HepG2 (cell line): ENCODE data around the gene ARHGAP26. TPM values are rescaled to one million over a fixed set of nuclear protein-coding genes. Genes with fewer than 3 reads are reported as not detected.

Source experiments
- ATAC-seq: fragments of 200-7000 bp; cut with Tn5 transposase; 3 replicates; pipeline ENCODE4 v1.9.1; 2020; ENCODE audit warnings: mild to moderate bottlenecking, moderate library complexity
- BruUV-seq: library from RNA; stranded (reverse); fragments of 400-500 nt; replicated peaks from 2 replicates; lab custom pipeline; 2021; lab: Mats Ljungman, UMichigan
- CTCF ChIA-PET: fragments of 300-600 bp; formaldehyde crosslinking; extraction: SDS; loops from one replicate; lab custom pipeline; 2021; ENCODE audit warnings: low total read pairs, inconsistent platforms, low intra/inter-chr PET ratio; lab: Yijun Ruan, JAX
- POLR2A ChIA-PET: fragments of 350-600 bp; sonication (Branson Sonifier 250); formaldehyde crosslinking; loops from one replicate; lab custom pipeline; 2020; ENCODE audit warnings: antibody characterized with exemption, inconsistent platforms; lab: Yijun Ruan, JAX
- DNase-seq: peaks from one replicate; pipeline ENCODE4 v3.0.0-alpha.2; 2015; ENCODE audit warnings: low spot score
- FAIRE-seq: peaks from 3 replicates; lab custom pipeline; 2011; peaks lifted over from hg19 to GRCh38; lab: Jason Lieb, UNC
- H2AFZ ChIP-seq: one replicate; pipeline ENCODE4 v1.6.1; 2011; ENCODE audit warnings: low read length, inconsistent platforms
- H3K27ac ChIP-seq: fragments of 300-600 bp; 3 replicates; pipeline ENCODE4 v1.8.0; 2011; ENCODE audit warnings: mixed run types, mild to moderate bottlenecking, mixed read lengths, low read length, inconsistent platforms; ENCODE audit not compliant: insufficient read depth; ENCODE audit errors: extremely low read length
- H3K27me3 ChIP-seq, 2 experiments: fragments of 200-600 bp in 1 of 2; 2 replicates in 1 of 2; 3 replicates in 1 of 2; pipeline versions ENCODE4 v1.6.0 to v1.8.0; 2011; ENCODE audit warnings: low read length in 2 of 2, mild to moderate bottlenecking in 2 of 2, moderate library complexity in 2 of 2, inconsistent platforms in 1 of 2; ENCODE audit not compliant: insufficient read depth in 2 of 2, control insufficient read depth in 1 of 2
- H3K36me3 ChIP-seq, 2 experiments: fragments of 200-600 bp in 1 of 2; replicated peaks in 1 of 2; 2 replicates in 1 of 2; 3 replicates in 1 of 2; pipeline versions ENCODE4 v1.5.1 to v1.8.0; 2011; ENCODE audit warnings: low read length in 2 of 2, inconsistent platforms in 1 of 2; ENCODE audit not compliant: insufficient read depth in 2 of 2, control insufficient read depth in 1 of 2
- H3K4me1 ChIP-seq: 2 replicates; pipeline ENCODE4 v1.5.1; 2012; ENCODE audit warnings: low read length, inconsistent platforms; ENCODE audit not compliant: insufficient read depth
- H3K4me2 ChIP-seq: 2 replicates; pipeline ENCODE4 v1.6.0; 2011; ENCODE audit warnings: low read depth, low read length, inconsistent platforms
- H3K4me3 ChIP-seq, 3 experiments: fragments of 200-600 bp in 1 of 3; sonication (generic), shearing (Covaris generic) in 1 of 3; replicated peaks in 1 of 3; 2 replicates each; pipeline ENCODE4 v1.5.1; 2011 to 2016; ENCODE audit warnings: low read length in 3 of 3, inconsistent platforms in 2 of 3, low read depth in 2 of 3, mild to moderate bottlenecking in 2 of 3, control low read depth in 1 of 3, mixed read lengths in 1 of 3; ENCODE audit not compliant: insufficient read depth in 1 of 3
- H3K79me2 ChIP-seq: one replicate; pipeline ENCODE4 v1.6.1; 2011; ENCODE audit warnings: low read length, inconsistent platforms; ENCODE audit not compliant: insufficient read depth
- H3K9ac ChIP-seq: 2 replicates; pipeline ENCODE4 v1.6.0; 2011; ENCODE audit warnings: mild to moderate bottlenecking, low read depth, low read length, inconsistent platforms; ENCODE audit not compliant: insufficient read depth
- H3K9me3 ChIP-seq: 2 replicates; pipeline ENCODE4 v1.5.1; 2012; ENCODE audit warnings: mild to moderate bottlenecking, low read length
- H4K20me1 ChIP-seq: 2 replicates; pipeline ENCODE4 v1.6.0; 2011; ENCODE audit warnings: inconsistent platforms, mild to moderate bottlenecking, low read length, moderate library complexity; ENCODE audit not compliant: insufficient read depth
- CREBL2 ChIP-seq: sonication (generic); formaldehyde crosslinking; IDR thresholded peaks from 2 replicates; pipeline ENCODE4 v1.8.1; 2023; ENCODE audit warnings: missing genetic modification reagents, mild to moderate bottlenecking, borderline replicate concordance
- HDAC1 ChIP-seq: sonication (generic); formaldehyde crosslinking; IDR thresholded peaks from 2 replicates; pipeline ENCODE4 v1.5.1; 2020; ENCODE audit warnings: mild to moderate bottlenecking, missing genetic modification reagents
- HNRNPLL ChIP-seq: fragments of 200-400 bp; formaldehyde crosslinking; IDR thresholded peaks from 2 replicates; pipeline ENCODE4 v1.6.1; 2017; ENCODE audit warnings: mild to moderate bottlenecking, low read depth, low read length; ENCODE audit not compliant: poor library complexity, severe bottlenecking
- MTERF4 ChIP-seq: sonication (generic); formaldehyde crosslinking; IDR thresholded peaks from 2 replicates; pipeline ENCODE4 v1.8.0; 2023; ENCODE audit warnings: mild to moderate bottlenecking, missing genetic modification reagents
- PAWR ChIP-seq: sonication (generic); formaldehyde crosslinking; IDR thresholded peaks from 2 replicates; pipeline ENCODE4 v1.4.0; 2020; ENCODE audit warnings: missing genetic modification reagents, mild to moderate bottlenecking, borderline replicate concordance
- SCMH1 ChIP-seq: sonication (generic); formaldehyde crosslinking; IDR thresholded peaks from 2 replicates; pipeline ENCODE4 v1.9.0; 2021; ENCODE audit warnings: missing genetic modification reagents, mild to moderate bottlenecking, borderline replicate concordance
- SRSF9 ChIP-seq: fragments of 200-400 bp; formaldehyde crosslinking; IDR thresholded peaks from 2 replicates; pipeline ENCODE4 v1.6.1; 2018; ENCODE audit warnings: borderline replicate concordance, mild to moderate bottlenecking, low read depth, low read length; ENCODE audit not compliant: insufficient read depth, poor library complexity, severe bottlenecking
- TBX3 ChIP-seq: fragments of 450-650 bp; IDR thresholded peaks from 2 replicates; pipeline ENCODE4 v1.6.1; 2017; ENCODE audit warnings: antibody characterized with exemption, mild to moderate bottlenecking, inconsistent platforms, borderline replicate concordance
- ZBTB21 ChIP-seq: sonication (generic); formaldehyde crosslinking; IDR thresholded peaks from 2 replicates; pipeline ENCODE4 v1.4.0; 2020; ENCODE audit warnings: missing genetic modification reagents
- ZNF138 ChIP-seq: sonication (generic); formaldehyde crosslinking; IDR thresholded peaks from 2 replicates; pipeline ENCODE4 v1.5.0; 2020; ENCODE audit warnings: mild to moderate bottlenecking, low read depth, missing genetic modification reagents
- ZNF142 ChIP-seq: sonication (generic); formaldehyde crosslinking; IDR thresholded peaks from 2 replicates; pipeline ENCODE4 v1.4.0; 2020; ENCODE audit warnings: missing genetic modification reagents
- ZNF20 ChIP-seq: sonication (generic); formaldehyde crosslinking; IDR thresholded peaks from 2 replicates; pipeline ENCODE4 v1.4.0; 2020; ENCODE audit warnings: mild to moderate bottlenecking, moderate library complexity, missing genetic modification reagents
- ZNF432 ChIP-seq: sonication (generic); formaldehyde crosslinking; IDR thresholded peaks from 2 replicates; pipeline ENCODE4 v1.5.0; 2020; ENCODE audit warnings: missing genetic modification reagents, mild to moderate bottlenecking, borderline replicate concordance
- ZNF441 ChIP-seq: sonication (generic); formaldehyde crosslinking; IDR thresholded peaks from 2 replicates; pipeline ENCODE4 v1.7.0; 2021; ENCODE audit warnings: missing genetic modification reagents, borderline replicate concordance
- WGBS: methylation state at CpG from one replicate; pipeline ENCODE4 v1.1.6; 2017; ENCODE audit warnings: low lambda C conversion rate; 5-methylcytosine and 5-hydroxymethylcytosine counted together
- in situ Hi-C: cut with HindIII; loops from 2 replicates; pipeline ENCODE4 v1.10.0; 2017; ENCODE audit warnings: low pct_unique_long_range_greater_than_20kb; ENCODE audit not compliant: extremely low pct_ligation_motif_present
- intact Hi-C: fragments of 100-400 bp; cut with micrococcal nuclease; formaldehyde crosslinking; loops from one replicate; pipeline ENCODE4 v1.10.0; 2022; ENCODE audit not compliant: unreplicated experiment
- polyA plus RNA-seq, 8 experiments: library from polyadenylated mRNA; depleted of rRNA in 3 of 8; stranded (reverse) in 7 of 8; unstranded in 1 of 8; fragments of >200 nt; fragmentation: Illumina TruSeq in 4 of 8; extraction: Trizol in 4 of 8; gene quantifications; 2 replicates each; pipeline versions ENCODE4 v1.2.1 to v1.2.3, GENCODE V29; 2011 to 2016; ENCODE audit warnings: low read depth in 4 of 8, missing spikeins in 1 of 8, mixed read lengths in 1 of 8; ENCODE audit not compliant: insufficient read depth in 1 of 8
- total RNA-seq, 5 experiments: library from RNA; depleted of rRNA; stranded (reverse); fragments of >200 nt; fragmentation: Illumina TruSeq; extraction: Trizol; gene quantifications; 2 replicates each; pipeline ENCODE4 v1.2.3, GENCODE V29; 2016; ENCODE audit warnings: low read depth in 1 of 5
- TF ChIP-seq, protein P1 (sequence below): sonication (generic); formaldehyde crosslinking; conservative IDR thresholded peaks from 2 replicates; pipeline ENCODE4 v1.4.0; 2020; ENCODE audit warnings: missing genetic modification reagents

Gene ARHGAP26
- total and polyA plus RNA-seq, 2 of the 13 experiments (the other 11 are each of a cell fraction or from before 2014, with no cell fraction given) = 9.6 to 18.2 TPM

DNA sequence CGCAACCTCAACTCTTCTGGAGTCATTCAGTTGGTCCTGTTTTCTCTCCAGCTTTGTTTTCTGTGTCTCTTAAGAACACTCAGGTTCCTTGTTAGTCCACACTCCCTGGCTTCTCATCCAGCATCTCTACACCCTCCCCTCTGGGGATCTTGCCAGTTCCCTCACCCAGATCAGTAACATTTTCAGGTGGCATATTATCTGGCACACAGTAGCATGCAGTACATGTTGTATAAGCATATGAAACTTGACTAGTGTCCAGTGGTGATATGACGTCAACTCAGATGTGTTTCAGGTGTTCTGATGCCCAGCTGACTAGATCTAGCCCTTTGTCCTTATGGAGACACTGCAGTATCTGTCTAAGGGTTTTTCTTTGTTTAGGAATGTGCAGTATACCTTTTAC lies 184.3 kb downstream of the ARHGAP26 start (continued):
- no peak for TF ChIP-seq ZNF142 (CRISPR knock-in tag)

DNA sequence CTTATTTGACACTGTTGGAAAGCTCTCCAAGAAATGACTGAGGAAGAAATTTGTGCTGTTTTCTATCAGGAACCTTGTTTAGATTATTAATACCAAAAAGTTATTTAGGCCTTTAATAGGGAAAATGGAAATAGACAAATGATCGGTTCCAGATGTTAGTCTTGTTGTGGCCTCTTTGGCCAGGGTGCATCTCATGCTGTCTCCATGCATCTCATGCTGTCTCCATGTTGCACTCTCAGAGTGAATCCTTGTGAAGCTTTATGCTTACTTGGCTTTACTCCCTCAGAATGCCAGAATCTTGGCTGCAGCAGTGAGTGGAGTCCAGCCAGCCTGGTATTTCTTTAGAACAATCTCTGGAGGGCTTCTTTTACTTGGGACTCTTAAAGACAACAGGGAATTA lies 185.5 kb downstream of the ARHGAP26 start:
- WGBS = 86% methylated on average over 1 of the region's 1 CpG
- DNase-seq (no peak), ATAC-seq (no peak), FAIRE-seq (no peak)
- ChIA-PET POLR2A (no interaction called here), CTCF (no interaction called here)
- no peak overlapping the region for H2AFZ ChIP-seq
- no peaks in the 10 kb centered on the region for H3K27me3 ChIP-seq
- no peak overlapping the region for H3K4me2 ChIP-seq
- H3K79me2 ChIP-seq = no peaks in the 10 kb centered on the region
- H3K4me1 ChIP-seq = peaks cover 25% of the 10 kb centered on the region
- in situ Hi-C loops (no loop called here), intact Hi-C loops (no loop called here)
- H3K27ac ChIP-seq = no peak overlapping the region
- BruUV-seq = no TSS peak
- H4K20me1 ChIP-seq = no peaks in the 10 kb centered on the region
- H3K9ac ChIP-seq = no peak overlapping the region
- no peaks in the 10 kb centered on the region; a peak in 1 of 5 replicates for H3K36me3 ChIP-seq
- no peaks in the 10 kb centered on the region for H3K9me3 ChIP-seq
- no peak overlapping the region for H3K4me3 ChIP-seq
- no peak for TF ChIP-seq SCMH1 (CRISPR knock-in tag)
- no peak for TF ChIP-seq HDAC1 (CRISPR knock-in tag)
- no peak for TF ChIP-seq MTERF4
- TF ChIP-seq TBX3 = no peak
- no peak for TF ChIP-seq ZNF432 (CRISPR knock-in tag)
- TF ChIP-seq, protein P1, sequence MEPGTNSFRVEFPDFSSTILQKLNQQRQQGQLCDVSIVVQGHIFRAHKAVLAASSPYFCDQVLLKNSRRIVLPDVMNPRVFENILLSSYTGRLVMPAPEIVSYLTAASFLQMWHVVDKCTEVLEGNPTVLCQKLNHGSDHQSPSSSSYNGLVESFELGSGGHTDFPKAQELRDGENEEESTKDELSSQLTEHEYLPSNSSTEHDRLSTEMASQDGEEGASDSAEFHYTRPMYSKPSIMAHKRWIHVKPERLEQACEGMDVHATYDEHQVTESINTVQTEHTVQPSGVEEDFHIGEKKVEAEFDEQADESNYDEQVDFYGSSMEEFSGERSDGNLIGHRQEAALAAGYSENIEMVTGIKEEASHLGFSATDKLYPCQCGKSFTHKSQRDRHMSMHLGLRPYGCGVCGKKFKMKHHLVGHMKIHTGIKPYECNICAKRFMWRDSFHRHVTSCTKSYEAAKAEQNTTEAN (CRISPR knock-in tag) = no peak
- no peak for TF ChIP-seq CREBL2 (CRISPR knock-in tag)
- no peak for TF ChIP-seq ZNF138
- no peak for TF ChIP-seq SRSF9
- no peak for TF ChIP-seq ZBTB21 (CRISPR knock-in tag)
- TF ChIP-seq ZNF441 = no peak
- no peak for TF ChIP-seq ZNF20
- no peak for TF ChIP-seq HNRNPLL
- TF ChIP-seq PAWR (CRISPR knock-in tag) = no peak
